Stimulated activated CD4-positive, alpha-beta T cell treated with anti-CD3 and anti-CD28 coated beads, Interleukin-1b, Interleukin-23, amount 100 ng/mL, for 4 hours (primary cell): ENCODE measurements around the gene FBXL17.
"Not testable (repeated sequence)": the region's sequence is repeated elsewhere in the genome, so short reads cannot be mapped to it uniquely, and the experiment has no call there.

Experiments
- DNase-seq, 2 donors: peaks; one replicate each; pipeline ENCODE4 v3.0.0-alpha.2; 2020; ENCODE audit warnings: low read depth in 2 of 2

FBXL17 gene

GRCh38 chr5:108381954-108382783, at the start of gene FBXL17:
TSS of gene FBXL17 (minus strand) at chr5:108382098.
- DNase-seq: peak; percentile 76 to 82

GRCh38 chr5:108430931-108431608, 49.2 kb upstream of the FBXL17 start:
- no peak for DNase-seq

DNA sequence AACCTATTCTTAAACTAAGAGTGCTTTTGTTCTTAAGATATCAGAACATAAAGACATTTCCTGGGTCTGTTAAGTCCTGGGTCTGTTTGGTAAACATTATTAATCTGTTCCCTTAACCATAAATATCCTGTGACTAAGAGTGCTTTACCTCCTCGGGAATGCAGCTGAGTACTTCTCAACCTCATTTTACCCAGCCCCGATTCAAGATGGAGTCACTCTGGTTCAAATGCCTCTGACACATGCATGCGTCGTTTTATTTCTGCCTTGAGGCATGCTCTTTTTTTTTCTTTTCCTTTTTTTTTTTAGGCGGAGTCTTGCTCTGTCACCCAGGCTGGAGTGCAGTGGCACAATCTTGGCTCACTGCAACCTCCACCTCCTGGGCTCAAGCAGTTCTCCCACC, 39.8 kb upstream of the FBXL17 start:
- no peak for DNase-seq

DNA sequence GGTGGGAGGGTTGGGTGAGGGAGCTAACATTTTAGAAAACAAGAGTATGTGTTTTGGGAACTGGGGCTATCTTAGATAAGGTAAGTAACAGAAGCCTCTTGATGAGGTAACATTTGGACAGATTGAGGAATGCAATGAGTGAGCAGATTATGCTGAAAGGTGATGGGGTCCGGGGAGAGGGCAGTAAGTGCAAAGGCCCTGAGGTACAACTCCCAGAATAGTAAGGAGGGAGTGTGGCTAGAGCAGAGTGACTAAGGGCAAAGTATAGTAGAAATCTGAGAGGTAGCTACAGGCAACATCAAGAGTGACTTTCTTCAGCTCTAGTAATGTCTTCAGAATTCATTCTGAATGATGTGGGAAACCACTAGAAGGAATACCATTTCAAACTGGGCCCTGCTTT, 38.9 kb upstream of the FBXL17 start:
- no peak for DNase-seq

GRCh38 chr5:108420158-108420557, 38.3 kb upstream of the FBXL17 start:
- DNase-seq: no peak

DNA sequence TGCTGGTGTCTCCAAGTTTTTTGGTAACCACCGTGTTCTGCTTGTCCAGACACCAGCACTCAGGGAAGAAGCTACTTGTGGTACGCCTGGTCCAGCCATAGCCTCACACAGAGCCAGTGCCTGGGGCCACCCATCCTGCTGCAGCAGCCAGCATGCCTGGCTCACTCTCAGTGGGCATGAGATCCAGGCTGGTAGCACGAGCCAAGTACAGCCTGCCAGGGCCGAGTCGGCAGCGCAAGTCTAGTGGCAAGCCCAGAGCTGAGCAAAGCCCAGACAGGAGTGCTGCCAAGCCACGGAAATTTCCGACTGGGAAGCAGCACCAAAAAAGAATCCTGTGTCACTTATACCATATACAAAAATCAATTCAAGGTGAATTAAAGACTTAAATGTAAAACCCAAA, 36.3 kb upstream of the FBXL17 start:
- no peak for DNase-seq

GRCh38 chr5:108417166-108417670, 35.3 kb upstream of the FBXL17 start:
- DNase-seq: no peak

DNA sequence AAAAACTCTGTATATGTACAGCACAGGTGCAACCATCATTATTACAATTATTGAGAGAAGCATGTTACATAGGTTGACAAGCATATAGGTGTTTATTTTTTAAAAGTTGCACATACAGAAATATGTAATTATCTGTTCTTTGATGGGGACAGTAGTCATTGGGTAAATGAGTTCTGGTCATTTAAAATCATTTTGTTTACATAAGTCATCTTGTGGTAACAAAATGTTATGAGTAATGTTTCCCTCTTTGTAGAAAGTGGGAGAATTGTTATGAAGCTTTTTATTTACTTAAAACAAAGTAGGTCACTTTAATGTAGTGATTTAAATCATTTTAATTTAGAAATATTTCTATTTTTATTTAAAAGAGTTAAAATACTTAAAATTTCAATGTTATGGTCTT, 33.8 kb upstream of the FBXL17 start:
- no peak for DNase-seq

DNA sequence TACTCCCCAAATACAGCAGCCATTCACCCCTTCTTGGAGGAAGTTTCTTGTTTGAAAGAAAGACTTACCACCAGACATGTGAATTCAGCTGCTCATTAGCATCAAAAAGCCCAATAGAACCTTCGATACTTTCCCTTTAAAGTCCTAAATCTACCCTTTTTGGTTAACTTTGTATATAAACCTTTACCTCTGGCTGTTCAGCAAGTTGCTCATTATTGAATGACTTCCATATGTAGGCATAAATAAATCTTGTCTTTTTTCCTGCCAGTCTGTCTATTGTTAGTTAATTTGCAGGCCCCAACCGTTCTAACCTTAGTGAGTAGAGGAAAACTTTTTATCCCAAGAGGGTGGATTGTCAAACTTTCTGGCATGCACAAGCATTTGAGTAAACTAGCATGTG, 27.9 kb upstream of the FBXL17 start:
- no peak for DNase-seq

- not testable (repeated sequence) for DNase-seq
These were observed 23.3 kb upstream of the FBXL17 start for GRCh38 chr5:108405201-108405600.

GRCh38 chr5:108398964-108399363, 17.1 kb upstream of the FBXL17 start:
- DNase-seq: no peak

GRCh38 chr5:108396837-108397236, 14.9 kb upstream of the FBXL17 start:
- DNase-seq: not testable (repeated sequence)

GRCh38 chr5:108387758-108388157, 5.9 kb upstream of the FBXL17 start:
- no peak for DNase-seq

DNA sequence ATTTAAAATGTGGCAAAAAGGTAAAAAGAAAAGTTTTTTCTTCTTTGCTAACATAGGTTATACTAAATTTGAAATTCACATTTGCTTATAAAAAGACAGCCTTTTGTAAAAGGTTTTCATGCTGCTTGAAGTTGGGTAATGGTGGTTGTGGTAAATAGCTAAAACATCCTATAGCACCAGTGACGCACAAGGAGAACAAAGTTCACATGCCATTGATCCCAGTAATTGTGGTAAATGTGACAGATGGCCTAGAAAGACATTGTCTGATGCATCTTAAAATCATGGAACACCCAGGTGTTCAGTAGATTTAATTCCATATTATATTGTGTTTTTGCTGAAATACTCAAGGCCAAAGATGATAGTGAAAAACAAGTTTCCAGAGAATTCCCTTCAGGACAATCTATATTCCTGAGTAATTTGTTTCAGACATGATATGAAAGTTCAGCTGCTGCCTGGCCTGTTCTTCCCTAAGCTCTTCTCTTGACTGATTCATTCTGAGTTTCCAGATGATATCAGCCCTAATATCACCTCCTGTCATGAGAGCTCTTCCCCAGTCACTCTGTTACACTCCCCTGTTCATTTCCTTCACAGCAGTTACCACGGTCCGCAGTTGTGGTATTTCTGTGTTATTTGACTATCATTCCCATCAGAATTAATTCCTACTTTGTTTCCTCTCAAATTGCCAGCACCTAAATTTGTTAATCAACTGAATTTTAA, 4.6 kb upstream of the FBXL17 start:
- DNase-seq: no peak

DNA sequence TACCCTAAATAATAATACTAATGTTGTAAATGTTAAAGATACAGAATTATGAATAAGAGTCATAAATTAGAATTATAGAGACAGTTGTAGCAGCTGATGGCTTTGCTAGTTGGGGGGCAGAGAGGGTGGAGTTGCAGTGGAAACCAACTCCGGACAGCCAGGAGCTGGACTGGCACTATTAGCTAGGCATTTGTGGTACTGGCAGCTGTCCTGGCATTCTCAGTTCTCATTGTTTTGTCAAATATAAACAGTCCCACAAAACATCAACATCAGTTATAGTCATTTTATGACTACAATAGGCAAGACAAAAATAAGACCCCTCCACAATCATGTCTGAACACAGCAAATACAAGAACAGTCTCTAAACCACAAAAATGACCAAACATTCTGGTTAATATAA, 2.8 kb upstream of the FBXL17 start:
- DNase-seq: no peak

DNA sequence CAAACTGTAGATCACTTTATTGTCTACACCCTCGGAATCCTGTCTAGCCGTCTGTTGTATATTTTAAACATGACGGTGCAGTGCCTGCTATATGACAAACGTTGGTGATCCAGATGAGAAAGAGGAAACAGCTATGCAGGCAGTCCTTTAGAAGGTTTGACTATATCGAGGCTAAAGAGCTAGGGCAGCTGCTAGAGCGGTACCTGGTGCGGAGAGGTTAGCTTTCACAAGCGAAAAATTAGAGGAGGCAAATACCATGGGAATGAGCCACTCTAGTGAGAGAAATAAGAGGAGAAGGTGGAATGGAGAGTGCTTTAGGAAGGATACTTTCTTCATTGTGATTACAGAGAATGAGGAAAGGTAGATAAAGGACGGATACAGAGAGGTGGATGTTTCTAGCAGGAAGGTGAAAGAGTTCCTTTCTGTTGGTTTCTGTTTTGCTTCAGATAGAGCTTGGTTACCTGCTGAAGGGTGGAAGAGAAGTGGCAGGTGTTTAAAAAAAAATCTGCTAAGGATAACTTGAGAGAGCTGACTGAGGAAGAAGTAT, 959 bp upstream of the FBXL17 start:
- DNase-seq: no peak

DNA sequence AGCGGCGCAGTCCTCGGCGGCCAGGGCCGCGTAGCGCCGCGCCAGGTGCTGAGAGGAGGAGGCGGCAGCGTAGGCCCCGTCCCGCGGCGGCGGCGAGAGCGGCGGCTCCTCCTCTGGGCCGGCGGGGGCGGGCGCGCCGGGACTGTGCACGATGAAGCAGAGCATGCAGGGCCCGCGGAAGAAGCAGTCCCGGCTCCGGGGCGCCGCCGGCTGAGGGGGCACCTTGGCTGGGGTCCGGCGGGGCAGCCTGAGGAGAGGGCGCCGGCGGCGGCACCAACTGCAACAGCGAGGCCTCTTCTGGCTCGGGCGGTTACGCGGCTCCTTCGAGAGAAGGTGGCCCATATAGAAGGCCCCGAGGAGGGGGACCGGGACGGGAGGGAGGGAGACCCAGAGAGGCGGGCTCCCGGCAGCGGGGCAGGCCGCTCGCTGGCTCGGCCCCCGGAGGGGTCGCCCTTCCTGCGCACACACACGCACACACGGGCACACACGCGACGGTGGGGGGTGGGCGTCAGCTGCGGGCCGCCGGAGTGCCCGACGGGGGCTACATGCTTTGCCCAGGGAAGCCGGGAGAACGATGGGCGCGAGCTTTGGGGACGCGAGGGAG, 446 bp downstream of the FBXL17 start:
- peak; percentile 75 for DNase-seq

- peak; percentile 32 to 47 for DNase-seq
These were observed 1.2 kb downstream of the FBXL17 start for GRCh38 chr5:108380531-108381349.

DNA sequence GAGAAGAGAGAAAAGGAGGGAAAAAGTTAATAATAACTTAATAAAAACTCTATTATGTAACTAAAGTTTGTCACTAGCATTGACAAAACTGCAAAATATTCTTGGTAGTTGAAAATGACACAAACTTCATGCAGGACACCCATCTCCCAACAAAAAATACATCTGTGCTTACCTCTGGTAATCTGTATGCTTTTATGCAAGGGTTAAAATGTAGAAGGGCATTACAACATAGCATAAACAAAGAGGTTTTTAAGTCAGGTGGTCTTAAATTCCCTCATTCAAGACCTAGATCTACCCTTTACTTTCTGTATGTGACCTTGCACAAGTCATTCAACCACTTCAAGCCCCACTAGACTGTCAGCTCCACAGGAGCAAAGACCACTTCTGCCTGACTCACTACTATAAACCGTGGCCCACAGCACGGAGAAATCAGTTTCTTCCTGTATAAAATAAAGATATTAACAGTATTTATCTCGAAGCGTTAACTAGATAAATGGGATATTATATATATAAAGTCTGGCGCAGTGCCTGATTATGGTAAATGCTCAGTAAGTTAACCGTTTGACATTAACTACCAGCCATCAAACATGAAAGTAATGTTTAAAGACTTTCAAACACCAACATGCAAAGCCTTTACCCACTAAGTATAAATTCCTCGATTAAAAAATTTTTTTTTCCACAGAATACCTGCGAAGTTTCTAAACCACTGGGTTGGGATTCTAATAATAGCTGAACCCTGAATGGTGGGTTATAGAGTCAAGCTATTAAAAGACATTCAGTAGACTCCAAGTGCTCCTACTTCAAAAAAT, 2.0 kb downstream of the FBXL17 start:
- no peak for DNase-seq

GRCh38 chr5:108375768-108376167, 6.1 kb downstream of the FBXL17 start:
- DNase-seq: no peak
